ENCODE data around the gene RAP1A. TPM values are rescaled to one million over a fixed set of nuclear protein-coding genes. Genes with fewer than 3 reads are reported as not detected.

The RAP1A gene
- polyA plus RNA-seq, 3 donors, result 41.2 to 79.1 (median 75.3) TPM

DNA sequence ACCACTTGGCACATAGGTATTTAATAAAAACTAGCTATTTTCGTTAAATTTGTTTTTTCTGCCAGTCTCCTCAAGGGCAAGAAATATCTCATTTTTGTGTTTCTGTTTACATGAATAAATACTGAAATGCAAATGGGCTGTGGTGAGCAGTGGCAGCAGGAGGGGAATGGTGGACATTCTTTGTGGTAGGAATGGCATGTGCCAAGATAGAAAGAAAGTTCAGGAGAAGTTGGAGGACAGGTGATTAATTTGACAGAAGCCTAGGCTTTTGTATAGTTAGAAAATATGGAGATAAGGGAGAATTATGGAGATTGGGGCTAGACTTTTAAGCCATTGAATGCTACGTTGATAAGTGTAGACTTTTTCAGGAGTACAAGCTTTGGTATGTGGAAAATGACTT, 8.6 kb downstream of the RAP1A start:
- peaks cover 10 to 41% of the 10 kb centered on the region in 2 donors for H3K4me1 ChIP-seq (ENCODE audit: control insufficient read depth in 1 of 2, insufficient read depth in 2 of 2, low read length in 2 of 2)
- peaks cover 10 to 17% of the 10 kb centered on the region in 2 donors for H3K36me3 Mint-ChIP-seq
- peak overlapping the region in 5 of 7 donors; percentile 20 to 83 (median 51) for H3K27ac Mint-ChIP-seq
- no peak overlapping the region for H3K4me3 ChIP-seq (replicated peaks in 1 of 3; ENCODE audit: low read depth in 2 of 3, low read length in 3 of 3)
- no peak overlapping the region for H3K9ac ChIP-seq (ENCODE audit: insufficient read depth, low read length, poor library complexity, severe bottlenecking)
- H3K4me2 ChIP-seq (replicated peaks; ENCODE audit: extremely low read depth, low read length, poor library complexity, severe bottlenecking), result no peak overlapping the region
- TF ChIP-seq, protein P1, sequence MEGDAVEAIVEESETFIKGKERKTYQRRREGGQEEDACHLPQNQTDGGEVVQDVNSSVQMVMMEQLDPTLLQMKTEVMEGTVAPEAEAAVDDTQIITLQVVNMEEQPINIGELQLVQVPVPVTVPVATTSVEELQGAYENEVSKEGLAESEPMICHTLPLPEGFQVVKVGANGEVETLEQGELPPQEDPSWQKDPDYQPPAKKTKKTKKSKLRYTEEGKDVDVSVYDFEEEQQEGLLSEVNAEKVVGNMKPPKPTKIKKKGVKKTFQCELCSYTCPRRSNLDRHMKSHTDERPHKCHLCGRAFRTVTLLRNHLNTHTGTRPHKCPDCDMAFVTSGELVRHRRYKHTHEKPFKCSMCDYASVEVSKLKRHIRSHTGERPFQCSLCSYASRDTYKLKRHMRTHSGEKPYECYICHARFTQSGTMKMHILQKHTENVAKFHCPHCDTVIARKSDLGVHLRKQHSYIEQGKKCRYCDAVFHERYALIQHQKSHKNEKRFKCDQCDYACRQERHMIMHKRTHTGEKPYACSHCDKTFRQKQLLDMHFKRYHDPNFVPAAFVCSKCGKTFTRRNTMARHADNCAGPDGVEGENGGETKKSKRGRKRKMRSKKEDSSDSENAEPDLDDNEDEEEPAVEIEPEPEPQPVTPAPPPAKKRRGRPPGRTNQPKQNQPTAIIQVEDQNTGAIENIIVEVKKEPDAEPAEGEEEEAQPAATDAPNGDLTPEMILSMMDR (IDR thresholded peaks at IDR 0.05), result no peak
- H2AFZ ChIP-seq (ENCODE audit: insufficient read depth, low read depth, low read length, poor library complexity, severe bottlenecking), result no peak overlapping the region
- intact Hi-C loops (cut with micrococcal nuclease), result no loop called here
- H3K36me3 ChIP-seq (replicated peaks in 1 of 2; ENCODE audit: control insufficient read depth in 1 of 2, insufficient read depth in 2 of 2, low read length in 2 of 2), result no peaks in the 10 kb centered on the region
- H3K4me1 Mint-ChIP-seq, result peaks cover 64% of the 10 kb centered on the region
- no peaks in the 10 kb centered on the region for H3K9me3 Mint-ChIP-seq
- no peaks in the 10 kb centered on the region for H3K27me3 ChIP-seq (ENCODE audit: control insufficient read depth in 2 of 2, insufficient read depth in 2 of 2, low read length in 2 of 2)
- no peak for DNase-seq
- no peak overlapping the region for H3K4me3 Mint-ChIP-seq
- H3K9me3 ChIP-seq (replicated peaks in 1 of 2; ENCODE audit: control insufficient read depth in 1 of 2, insufficient read depth in 1 of 2, low read length in 2 of 2), result no peaks in the 10 kb centered on the region
- H4K20me1 ChIP-seq (ENCODE audit: insufficient read depth, low read length), result peaks cover 100% of the 10 kb centered on the region
- peak overlapping the region in 1 of 2 donors; percentile 0 for H3K27ac ChIP-seq (ENCODE audit: low read depth in 1 of 2, low read length in 2 of 2)
- WGBS (ENCODE audit: insufficient coverage), result no CpG with 5 or more reads among the region's 2 CpGs
- no peaks in the 10 kb centered on the region for H3K27me3 Mint-ChIP-seq (ENCODE audit: low read depth in 3 of 3)
- peaks cover 100% of the 10 kb centered on the region for H3K79me2 ChIP-seq (ENCODE audit: insufficient read depth, low read length)

DNA sequence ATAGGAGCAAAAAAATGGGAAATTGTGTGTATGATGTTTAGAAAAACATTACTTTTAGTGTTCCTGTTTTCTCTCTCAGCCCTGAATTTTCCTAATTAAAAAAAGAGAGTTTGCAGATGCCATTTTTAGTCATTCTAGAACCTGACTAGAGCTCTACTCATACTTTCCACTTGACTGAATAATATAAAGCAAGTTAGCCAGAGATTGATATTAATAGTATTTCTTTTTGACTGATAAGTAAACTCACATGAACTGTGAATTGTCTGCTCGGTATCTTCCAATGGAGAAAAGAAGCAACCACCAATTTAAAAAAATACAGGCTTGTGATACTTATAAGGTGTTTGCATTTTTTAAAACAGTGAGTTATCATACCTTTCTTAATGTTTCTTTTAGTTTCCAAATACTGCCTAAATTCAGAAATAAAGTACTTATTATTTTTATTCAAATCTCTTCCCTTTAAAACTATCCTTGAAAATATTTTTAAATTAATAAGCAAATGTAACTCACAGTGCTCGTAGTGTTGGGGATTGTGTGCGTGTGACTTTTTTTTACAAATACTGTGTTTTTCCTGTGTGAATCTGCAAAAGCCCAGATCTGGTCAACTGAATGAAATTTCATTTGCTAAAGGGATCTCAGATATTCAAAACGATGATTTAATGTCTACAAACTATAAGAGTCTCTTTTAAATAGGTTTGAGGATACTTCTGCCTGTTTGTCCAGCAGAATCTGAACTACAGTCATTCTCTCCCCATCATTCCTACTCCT, 9.8 kb downstream of the RAP1A start:
- TF ChIP-seq, protein P1 (IDR thresholded peaks at IDR 0.05), result no peak
- no CpG with 5 or more reads among the region's 4 CpGs for WGBS (ENCODE audit: insufficient coverage)
- peaks cover 8 to 33% of the 10 kb centered on the region in 2 donors for H3K4me1 ChIP-seq (ENCODE audit: control insufficient read depth in 1 of 2, insufficient read depth in 2 of 2, low read length in 2 of 2)

More for the DNA sequence above, 9.8 kb downstream of the RAP1A start:
- H3K27ac ChIP-seq (ENCODE audit: low read depth in 1 of 2, low read length in 2 of 2), result no peak overlapping the region
- no peaks in the 10 kb centered on the region for H3K9me3 ChIP-seq (replicated peaks in 1 of 2; ENCODE audit: control insufficient read depth in 1 of 2, insufficient read depth in 1 of 2, low read length in 2 of 2)
- no peaks in the 10 kb centered on the region for H3K27me3 ChIP-seq (ENCODE audit: control insufficient read depth in 2 of 2, insufficient read depth in 2 of 2, low read length in 2 of 2)
- H3K4me3 ChIP-seq (replicated peaks in 1 of 3; ENCODE audit: low read depth in 2 of 3, low read length in 3 of 3), result no peak overlapping the region
- H3K4me2 ChIP-seq (replicated peaks; ENCODE audit: extremely low read depth, low read length, poor library complexity, severe bottlenecking), result no peak overlapping the region
- Mint-ChIP-seq H3K27me3 (ENCODE audit: low read depth in 3 of 3) (no peaks in the 10 kb centered on the region), H3K4me1 (peaks cover 56% of the 10 kb centered on the region), H3K9me3 (no peaks in the 10 kb centered on the region), H3K4me3 (no peak overlapping the region), H3K27ac (peak overlapping the region in 3 of 7 donors; percentile 26 to 50 (median 28)), H3K36me3 (peaks cover 8 to 12% of the 10 kb centered on the region in 2 donors)
- no peaks in the 10 kb centered on the region for H3K36me3 ChIP-seq (replicated peaks in 1 of 2; ENCODE audit: control insufficient read depth in 1 of 2, insufficient read depth in 2 of 2, low read length in 2 of 2)
- DNase-seq, result no peak
- intact Hi-C loops (cut with micrococcal nuclease), result no loop called here
- peaks cover 100% of the 10 kb centered on the region for H4K20me1 ChIP-seq (ENCODE audit: insufficient read depth, low read length)
- no peak overlapping the region for H2AFZ ChIP-seq (ENCODE audit: insufficient read depth, low read depth, low read length, poor library complexity, severe bottlenecking)
- no peak overlapping the region for H3K9ac ChIP-seq (ENCODE audit: insufficient read depth, low read length, poor library complexity, severe bottlenecking)
- peaks cover 99% of the 10 kb centered on the region for H3K79me2 ChIP-seq (ENCODE audit: insufficient read depth, low read length)

All from CD14-positive monocyte (primary cell).